Measurements from ENCODE around the gene BRAP.

DNA sequence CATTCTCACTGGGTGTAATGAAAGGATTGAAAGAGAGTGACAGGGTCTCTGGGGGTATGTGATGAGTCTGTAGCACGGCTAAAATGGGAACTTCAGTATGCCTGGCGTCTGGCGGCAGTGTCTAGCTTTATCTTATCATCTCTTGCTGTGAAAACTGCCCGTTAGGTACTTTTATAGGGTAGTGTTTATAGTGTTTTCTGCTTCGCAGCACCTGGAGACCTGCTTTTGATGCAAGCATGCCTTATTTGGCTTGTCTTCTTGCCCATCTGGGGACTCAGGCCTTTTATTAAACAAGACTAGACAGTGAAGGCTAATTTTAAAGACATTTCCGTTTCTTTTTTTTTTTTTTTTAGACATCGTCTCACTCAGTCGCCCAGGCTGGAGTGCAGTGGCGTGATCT is 44.7 kb upstream of the BRAP start:
- TF ChIP-seq, protein P1, sequence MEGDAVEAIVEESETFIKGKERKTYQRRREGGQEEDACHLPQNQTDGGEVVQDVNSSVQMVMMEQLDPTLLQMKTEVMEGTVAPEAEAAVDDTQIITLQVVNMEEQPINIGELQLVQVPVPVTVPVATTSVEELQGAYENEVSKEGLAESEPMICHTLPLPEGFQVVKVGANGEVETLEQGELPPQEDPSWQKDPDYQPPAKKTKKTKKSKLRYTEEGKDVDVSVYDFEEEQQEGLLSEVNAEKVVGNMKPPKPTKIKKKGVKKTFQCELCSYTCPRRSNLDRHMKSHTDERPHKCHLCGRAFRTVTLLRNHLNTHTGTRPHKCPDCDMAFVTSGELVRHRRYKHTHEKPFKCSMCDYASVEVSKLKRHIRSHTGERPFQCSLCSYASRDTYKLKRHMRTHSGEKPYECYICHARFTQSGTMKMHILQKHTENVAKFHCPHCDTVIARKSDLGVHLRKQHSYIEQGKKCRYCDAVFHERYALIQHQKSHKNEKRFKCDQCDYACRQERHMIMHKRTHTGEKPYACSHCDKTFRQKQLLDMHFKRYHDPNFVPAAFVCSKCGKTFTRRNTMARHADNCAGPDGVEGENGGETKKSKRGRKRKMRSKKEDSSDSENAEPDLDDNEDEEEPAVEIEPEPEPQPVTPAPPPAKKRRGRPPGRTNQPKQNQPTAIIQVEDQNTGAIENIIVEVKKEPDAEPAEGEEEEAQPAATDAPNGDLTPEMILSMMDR (IDR thresholded peaks at IDR 0.05), result no peak
- TF ChIP-seq EP300 (IDR thresholded peaks at IDR 0.05; ENCODE audit: low read depth) (no peak), POLR2AphosphoS5 (IDR thresholded peaks at IDR 0.05) (no peak)

Measured in transverse colon (tissue), 4 donors.